ENCODE data around the gene GJA1. TPM values are rescaled to one million over a fixed set of nuclear protein-coding genes. Genes with fewer than 3 reads are reported as not detected.
"Not testable (repeated sequence)": the region's sequence is repeated elsewhere in the genome, so short reads cannot be mapped to it uniquely, and the experiment has no call there.

GJA1 gene
- total RNA-seq, 1 donor from 2014 or later = not detected

DNA sequence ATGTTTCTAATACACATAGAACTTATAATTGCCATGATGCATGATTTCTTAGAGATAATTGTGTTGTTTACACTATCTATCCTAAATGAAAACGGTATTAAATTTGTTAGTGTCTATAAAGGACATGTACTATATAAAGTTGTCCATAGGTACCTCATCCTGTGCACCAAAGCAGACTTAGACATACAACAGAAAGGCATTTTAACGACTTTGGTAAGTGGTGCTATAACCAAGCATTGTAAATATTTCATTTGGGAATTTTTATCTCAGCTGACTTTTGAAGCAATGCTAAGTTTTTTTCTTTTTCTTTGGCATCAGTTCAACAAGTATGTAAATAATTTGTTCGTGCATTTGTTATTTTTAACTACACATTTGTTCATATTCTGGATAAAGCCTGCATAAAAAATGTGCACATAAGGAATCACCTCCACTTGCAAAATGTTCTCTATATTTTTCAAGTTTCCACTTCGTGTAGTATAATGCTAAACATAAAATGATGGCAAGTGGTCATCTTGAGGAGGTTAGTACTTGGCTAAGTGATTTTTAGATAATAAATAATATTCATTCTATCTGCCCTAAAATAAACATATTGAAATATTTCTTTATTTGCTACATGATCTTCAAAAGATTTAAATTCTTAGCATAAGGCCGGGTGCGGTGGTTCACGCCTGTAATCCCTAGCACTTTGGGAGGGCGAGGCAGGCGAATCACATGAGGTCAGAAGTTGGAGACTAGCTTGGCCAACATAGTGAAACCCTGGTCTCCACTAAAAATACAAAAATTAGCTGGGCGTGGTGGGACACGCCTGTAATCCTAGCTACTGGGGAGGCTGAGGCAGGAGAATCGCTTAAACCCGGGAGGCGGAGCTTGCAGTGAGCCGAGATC lies 6.3 kb upstream of the GJA1 start:
- intact Hi-C loops (cut with micrococcal nuclease) = no loop called here
- no peak overlapping the region for H3K27ac Mint-ChIP-seq
- H3K36me3 Mint-ChIP-seq (ENCODE audit: low read depth) = no peaks in the 10 kb centered on the region
- H3K27me3 Mint-ChIP-seq = no peaks in the 10 kb centered on the region
- no peak overlapping the region for H3K4me3 Mint-ChIP-seq
- no peaks in the 10 kb centered on the region for H3K9me3 Mint-ChIP-seq
- DNase-seq = peak; percentile 11
- H3K4me1 Mint-ChIP-seq = no peaks in the 10 kb centered on the region

DNA sequence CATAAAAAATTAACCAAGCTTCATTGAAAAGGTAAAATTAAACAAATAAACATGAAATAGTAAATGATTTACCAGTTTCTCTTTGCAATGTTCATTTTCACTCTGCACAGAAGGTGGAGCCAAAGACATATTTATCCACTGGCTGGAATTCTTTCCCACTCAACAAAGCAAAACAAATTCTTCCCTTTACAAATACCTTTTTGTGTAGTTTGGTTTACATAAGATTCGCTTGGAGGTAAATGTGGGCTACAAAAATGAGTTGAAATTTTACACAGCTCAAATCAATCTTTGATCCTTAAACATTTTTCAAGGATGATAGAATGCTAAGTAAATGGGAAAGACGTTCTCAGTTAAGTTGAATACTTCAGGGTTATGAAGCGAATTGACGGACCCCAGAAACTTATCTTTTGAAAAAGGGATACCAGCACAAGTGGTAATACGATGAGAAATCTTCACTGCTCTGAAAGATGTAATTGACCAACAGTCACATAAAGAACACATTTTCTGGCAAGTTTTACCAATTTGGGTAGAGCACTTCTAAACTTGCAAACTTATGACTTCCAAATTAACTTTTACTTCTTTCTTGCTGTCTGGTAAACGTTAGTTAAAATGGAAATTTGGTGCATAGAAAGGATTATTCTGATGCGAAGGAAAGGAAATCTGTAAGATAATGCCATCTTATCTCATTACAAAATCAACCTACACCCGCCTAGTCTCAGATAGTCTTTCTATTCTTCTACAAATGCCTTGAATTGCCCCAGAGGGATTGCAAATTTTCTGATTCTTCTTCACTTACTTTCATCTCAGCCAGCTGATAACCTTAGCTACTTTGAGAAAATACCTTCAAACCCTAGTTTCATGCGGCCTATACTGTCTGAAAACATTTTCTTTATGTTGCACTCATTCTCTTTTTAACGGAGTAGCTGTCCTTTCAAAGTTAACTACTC lies 4.7 kb upstream of the GJA1 start:
- no peak overlapping the region for H3K27ac Mint-ChIP-seq
- no peak overlapping the region for H3K4me3 Mint-ChIP-seq
- peaks cover 8% of the 10 kb centered on the region for H3K27me3 Mint-ChIP-seq
- H3K9me3 Mint-ChIP-seq = no peaks in the 10 kb centered on the region
- no peaks in the 10 kb centered on the region for H3K36me3 Mint-ChIP-seq (ENCODE audit: low read depth)
- no peaks in the 10 kb centered on the region for H3K4me1 Mint-ChIP-seq
- intact Hi-C loops (cut with micrococcal nuclease) = loop anchor here (2.0 kb wide), 1 partner anchor 418 kb away; no protein-coding TSS in a partner anchor
- DNase-seq = peak; percentile 29

DNA sequence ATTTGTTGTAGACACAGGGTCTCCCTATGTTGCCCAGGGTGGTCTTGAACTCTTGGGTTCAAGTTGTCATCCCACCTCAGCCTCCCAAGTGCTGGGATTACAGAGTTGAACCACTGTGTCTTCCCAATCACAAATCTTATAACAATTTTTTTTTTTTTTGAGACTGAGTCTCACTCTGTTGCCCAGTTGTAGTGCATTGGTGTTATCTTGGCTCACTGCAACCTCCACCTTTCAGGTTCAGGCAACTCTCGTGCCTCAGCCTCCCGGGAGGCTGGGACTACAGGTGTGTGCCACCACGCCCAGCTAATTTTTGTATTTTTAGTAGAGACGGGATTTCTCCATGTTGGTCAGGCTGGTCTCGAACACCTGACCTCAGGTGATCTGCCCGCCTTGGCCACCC lies 3.7 kb upstream of the GJA1 start:
- not testable (repeated sequence) for H3K36me3 Mint-ChIP-seq (ENCODE audit: low read depth); H3K27ac Mint-ChIP-seq; H3K4me1 Mint-ChIP-seq; H3K9me3 Mint-ChIP-seq; DNase-seq; H3K4me3 Mint-ChIP-seq
- intact Hi-C loops (cut with micrococcal nuclease) = loop anchor here (2.0 kb wide), 1 partner anchor 417 kb away; no protein-coding TSS in a partner anchor
- peaks cover 13% of the 10 kb centered on the region for H3K27me3 Mint-ChIP-seq

DNA sequence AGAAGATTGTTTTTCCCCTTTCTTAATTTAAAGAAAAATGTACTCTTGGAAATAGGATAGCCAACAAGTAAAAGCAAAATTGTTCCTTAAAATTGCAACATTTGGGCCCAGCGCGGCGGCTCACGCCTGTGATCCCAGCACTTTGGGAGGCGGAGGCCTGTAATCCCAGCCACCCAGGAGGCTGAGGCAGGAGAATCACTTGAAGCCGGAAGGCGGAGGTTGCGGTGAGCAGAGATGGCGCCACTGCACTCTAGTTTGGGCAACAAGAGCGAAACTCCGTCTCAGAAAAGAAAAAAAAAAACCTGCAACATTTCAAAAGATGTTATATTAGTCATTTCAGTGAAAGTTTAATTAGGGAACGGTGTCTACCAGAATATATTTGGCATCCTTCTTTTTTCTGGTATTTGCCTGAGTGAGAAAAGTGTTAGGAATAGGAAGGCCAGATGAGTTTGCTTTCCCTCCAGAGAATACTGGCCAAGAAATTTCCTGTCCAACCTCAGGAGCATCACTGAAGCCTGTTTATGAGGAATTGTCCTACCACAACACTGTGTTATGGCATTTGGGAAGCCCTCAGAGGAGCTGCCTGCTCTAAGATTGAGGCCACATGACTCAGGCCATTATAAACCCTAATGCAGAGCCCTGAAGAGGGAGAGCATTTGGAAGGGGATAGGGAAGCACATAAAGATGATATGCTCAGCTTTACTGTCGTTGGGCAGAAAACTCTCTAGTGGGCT lies 1.2 kb upstream of the GJA1 start:
- H3K4me3 Mint-ChIP-seq = no peak overlapping the region
- DNase-seq = no peak
- H3K27ac Mint-ChIP-seq = no peak overlapping the region
- H3K9me3 Mint-ChIP-seq = no peaks in the 10 kb centered on the region
- H3K4me1 Mint-ChIP-seq = peaks cover 10% of the 10 kb centered on the region
- no peaks in the 10 kb centered on the region for H3K36me3 Mint-ChIP-seq (ENCODE audit: low read depth)
- H3K27me3 Mint-ChIP-seq = peaks cover 31% of the 10 kb centered on the region
- intact Hi-C loops (cut with micrococcal nuclease) = no loop called here

DNA sequence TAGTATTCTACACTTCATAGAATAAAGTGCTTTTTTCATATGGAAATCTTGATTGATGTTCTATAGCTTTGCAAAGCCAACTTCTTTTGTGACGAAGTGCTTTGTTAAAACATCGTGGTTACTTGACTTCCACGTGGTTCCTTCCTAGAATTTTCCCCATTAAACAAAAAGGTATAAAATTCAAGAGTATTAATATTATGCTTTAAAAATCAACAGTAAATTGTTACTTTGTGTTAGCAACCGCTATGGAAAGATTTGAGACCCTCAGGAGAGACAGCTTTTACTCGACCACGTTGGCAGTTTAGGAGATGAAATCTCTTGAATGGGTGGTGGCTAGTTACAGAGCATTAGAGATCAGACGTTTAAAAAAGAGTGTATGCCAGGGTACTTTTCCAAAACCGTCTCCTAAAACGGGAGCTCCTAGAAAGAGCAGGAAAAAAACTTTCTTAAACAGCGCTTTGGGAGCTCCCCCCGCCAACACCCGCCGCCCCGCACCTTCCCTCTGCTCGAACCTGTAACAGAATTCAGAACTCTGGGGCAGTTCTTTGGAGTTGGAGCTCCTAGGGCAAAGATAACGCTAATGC lies 920 bp downstream of the GJA1 start:
- intact Hi-C loops (cut with micrococcal nuclease) = loop anchor here (5.0 kb wide), 1 partner anchor 596 kb away; no protein-coding TSS in a partner anchor
- peak overlapping the region; percentile 80 for H3K4me3 Mint-ChIP-seq
- H3K27ac Mint-ChIP-seq = no peak overlapping the region
- H3K36me3 Mint-ChIP-seq (ENCODE audit: low read depth) = no peaks in the 10 kb centered on the region
- peaks cover 34% of the 10 kb centered on the region for H3K27me3 Mint-ChIP-seq
- no peak for DNase-seq
- peaks cover 10% of the 10 kb centered on the region for H3K4me1 Mint-ChIP-seq
- H3K9me3 Mint-ChIP-seq = no peaks in the 10 kb centered on the region

DNA sequence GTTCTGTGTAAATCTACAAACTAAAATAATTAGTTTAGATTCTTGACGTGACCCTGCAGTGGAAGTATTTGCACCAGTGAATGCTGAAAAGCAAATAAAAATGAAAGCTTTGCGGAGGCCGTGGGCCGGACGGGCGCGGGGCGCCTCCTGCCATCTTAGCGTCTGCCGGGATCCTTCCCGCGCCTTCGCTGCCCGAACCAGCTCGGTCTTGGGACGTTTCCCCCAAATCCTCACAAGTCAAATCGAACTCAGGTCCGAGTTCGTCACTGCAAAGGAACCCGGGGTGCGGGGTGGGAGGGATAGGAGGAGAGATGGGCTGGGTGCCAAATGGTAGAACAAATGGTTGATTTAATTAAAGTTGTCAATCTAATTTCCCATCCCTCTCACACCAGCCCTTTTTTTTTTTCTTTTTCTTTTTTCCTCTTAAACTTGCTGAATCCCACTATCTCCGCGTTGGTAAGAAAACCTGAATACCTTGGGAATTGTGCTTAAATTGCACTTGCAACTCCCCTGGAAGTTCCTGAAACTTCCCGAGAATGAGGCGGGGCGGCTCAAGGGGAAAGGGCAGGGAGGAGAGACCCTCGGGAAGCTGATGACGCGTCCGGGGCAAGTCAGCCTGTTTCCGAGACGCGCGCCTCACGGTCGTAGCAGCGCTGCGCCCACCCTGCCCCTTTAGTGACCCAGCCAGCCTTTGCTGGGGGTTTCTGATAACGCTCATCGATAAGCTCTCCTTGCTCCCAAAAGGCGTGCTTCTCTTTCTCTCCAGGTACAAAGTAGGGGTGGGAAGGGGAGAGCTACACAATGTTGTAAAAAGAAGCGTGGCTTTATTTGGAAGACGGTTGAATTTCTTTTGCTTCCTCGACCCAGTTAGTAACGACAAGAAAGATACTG lies 1.8 kb downstream of the GJA1 start:
- no peaks in the 10 kb centered on the region for H3K9me3 Mint-ChIP-seq
- H3K27ac Mint-ChIP-seq = no peak overlapping the region
- H3K36me3 Mint-ChIP-seq (ENCODE audit: low read depth) = no peaks in the 10 kb centered on the region
- DNase-seq = peak; percentile 68
- H3K4me3 Mint-ChIP-seq = peak overlapping the region; percentile 80
- intact Hi-C loops (cut with micrococcal nuclease) = loop anchor here (5.0 kb wide), 1 partner anchor 595 kb away; no protein-coding TSS in a partner anchor
- H3K4me1 Mint-ChIP-seq = peaks cover 10% of the 10 kb centered on the region
- peaks cover 34% of the 10 kb centered on the region for H3K27me3 Mint-ChIP-seq

DNA sequence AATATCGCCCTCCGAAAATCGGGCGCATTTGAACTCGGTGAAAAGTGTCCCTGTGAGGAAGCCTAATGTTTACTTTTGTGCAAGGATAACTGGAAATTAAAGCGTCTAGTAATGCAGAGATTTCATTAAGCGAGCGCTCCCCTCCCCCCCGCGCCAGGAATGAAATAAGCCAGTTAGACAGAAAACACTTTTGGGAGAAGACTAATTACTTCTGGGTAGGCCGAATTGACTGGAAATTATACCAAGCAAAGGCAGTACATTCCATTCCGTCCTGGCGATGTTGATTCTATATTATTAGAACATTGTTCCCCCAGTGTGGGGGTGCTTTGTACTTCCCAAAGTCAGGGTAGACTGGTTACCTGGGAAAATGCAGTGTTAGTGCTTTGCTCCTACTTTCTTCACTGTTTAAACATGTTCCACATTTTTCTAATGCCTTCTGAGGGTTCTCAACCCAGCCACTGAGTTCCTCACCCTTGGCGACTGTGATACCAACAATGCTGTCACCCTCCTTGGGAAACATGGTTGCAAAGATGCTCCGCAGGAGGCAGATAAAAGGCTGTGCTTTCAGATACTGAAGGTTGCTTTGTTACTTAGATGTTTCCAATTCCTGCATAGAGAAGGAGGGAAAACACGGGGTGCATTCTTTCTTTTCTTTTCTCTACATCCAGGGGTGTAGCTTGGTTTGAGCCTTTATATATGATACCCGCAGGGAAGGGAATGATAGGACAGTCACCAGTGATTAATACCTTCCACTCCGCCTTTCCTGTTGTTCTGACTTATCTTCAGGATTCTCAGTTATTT lies 2.6 kb downstream of the GJA1 start:
- Mint-ChIP-seq H3K4me3 (peak overlapping the region; percentile 80), H3K4me1 (peaks cover 10% of the 10 kb centered on the region), H3K27me3 (peaks cover 34% of the 10 kb centered on the region), H3K36me3 (ENCODE audit: low read depth) (no peaks in the 10 kb centered on the region), H3K9me3 (no peaks in the 10 kb centered on the region), H3K27ac (no peak overlapping the region)
- no peak for DNase-seq
- intact Hi-C loops (cut with micrococcal nuclease) = loop anchor here (5.0 kb wide), 1 partner anchor 594 kb away; no protein-coding TSS in a partner anchor

DNA sequence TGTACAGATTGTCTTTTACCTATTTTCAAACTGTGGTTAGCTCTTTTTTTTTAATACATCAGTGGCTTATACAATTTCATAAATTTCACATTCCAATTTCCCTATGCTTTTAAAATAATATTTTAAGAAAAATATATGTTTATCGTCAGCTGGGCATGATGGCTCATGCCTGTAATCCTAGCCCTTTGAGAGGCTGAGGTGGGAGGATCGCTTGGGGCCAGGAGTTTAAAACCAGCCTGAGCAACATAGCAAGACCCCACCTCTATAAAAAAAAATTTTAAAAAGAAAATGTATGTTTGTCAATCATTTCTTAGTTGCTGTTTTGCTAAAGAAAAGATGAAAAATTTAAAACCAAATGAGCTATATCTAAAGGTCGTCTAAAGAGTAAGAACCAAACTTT lies 3.4 kb downstream of the GJA1 start:
- no peaks in the 10 kb centered on the region for H3K9me3 Mint-ChIP-seq
- intact Hi-C loops (cut with micrococcal nuclease) = loop anchor here (5.0 kb wide), 1 partner anchor 593 kb away; no protein-coding TSS in a partner anchor
- peaks cover 34% of the 10 kb centered on the region for H3K27me3 Mint-ChIP-seq
- no peaks in the 10 kb centered on the region for H3K36me3 Mint-ChIP-seq (ENCODE audit: low read depth)
- no peak for DNase-seq
- peaks cover 10% of the 10 kb centered on the region for H3K4me1 Mint-ChIP-seq
- no peak overlapping the region for H3K4me3 Mint-ChIP-seq
- no peak overlapping the region for H3K27ac Mint-ChIP-seq

DNA sequence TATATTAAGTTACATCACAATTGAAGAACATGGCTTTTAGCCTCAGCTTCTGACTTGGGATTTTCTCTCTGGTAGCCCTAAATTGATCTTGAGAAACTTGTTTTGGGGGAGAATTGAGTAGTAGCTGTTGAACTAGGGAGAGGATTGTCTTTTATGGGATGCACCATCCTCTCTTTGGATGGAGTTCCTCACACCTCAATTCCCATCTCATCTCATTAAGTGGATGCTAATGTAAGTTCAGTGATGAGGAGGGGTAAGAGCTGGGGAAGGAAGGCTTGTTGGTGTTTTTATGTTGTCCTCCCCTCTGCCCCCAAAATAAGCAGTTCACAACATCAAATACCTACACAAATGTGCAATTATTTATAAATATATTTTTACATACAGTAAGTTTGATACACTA lies 4.0 kb downstream of the GJA1 start:
- no peak overlapping the region for H3K4me3 Mint-ChIP-seq
- H3K36me3 Mint-ChIP-seq (ENCODE audit: low read depth) = no peaks in the 10 kb centered on the region
- H3K9me3 Mint-ChIP-seq = no peaks in the 10 kb centered on the region
- peaks cover 36% of the 10 kb centered on the region for H3K27me3 Mint-ChIP-seq
- H3K4me1 Mint-ChIP-seq = peaks cover 10% of the 10 kb centered on the region
- intact Hi-C loops (cut with micrococcal nuclease) = loop anchor here (5.0 kb wide), 1 partner anchor 593 kb away; no protein-coding TSS in a partner anchor
- DNase-seq = no peak
- H3K27ac Mint-ChIP-seq = no peak overlapping the region

DNA sequence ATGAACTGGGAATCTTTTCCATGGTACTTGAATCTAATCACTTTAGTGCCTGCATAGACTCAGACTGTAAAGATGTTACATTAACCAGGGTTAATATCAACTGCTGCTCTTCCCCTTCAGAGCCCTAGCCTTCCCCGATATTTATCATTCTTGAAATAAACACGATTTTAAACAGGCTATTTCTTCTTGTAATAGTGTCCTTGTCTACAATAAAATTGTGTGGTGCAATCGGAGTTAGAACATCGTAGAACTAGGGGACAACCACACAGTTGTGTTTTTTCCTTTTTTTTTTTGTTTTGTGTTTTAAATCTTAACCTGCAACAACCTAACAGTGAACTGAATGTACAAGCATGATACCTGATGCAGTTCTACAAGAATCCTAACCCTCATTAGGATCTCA lies 4.5 kb downstream of the GJA1 start:
- Mint-ChIP-seq H3K27ac (no peak overlapping the region), H3K27me3 (peaks cover 33% of the 10 kb centered on the region), H3K9me3 (no peaks in the 10 kb centered on the region), H3K36me3 (ENCODE audit: low read depth) (no peaks in the 10 kb centered on the region), H3K4me3 (no peak overlapping the region), H3K4me1 (peaks cover 10% of the 10 kb centered on the region)
- intact Hi-C loops (cut with micrococcal nuclease) = loop anchor here (5.0 kb wide), 1 partner anchor 592 kb away; no protein-coding TSS in a partner anchor
- DNase-seq = no peak

DNA sequence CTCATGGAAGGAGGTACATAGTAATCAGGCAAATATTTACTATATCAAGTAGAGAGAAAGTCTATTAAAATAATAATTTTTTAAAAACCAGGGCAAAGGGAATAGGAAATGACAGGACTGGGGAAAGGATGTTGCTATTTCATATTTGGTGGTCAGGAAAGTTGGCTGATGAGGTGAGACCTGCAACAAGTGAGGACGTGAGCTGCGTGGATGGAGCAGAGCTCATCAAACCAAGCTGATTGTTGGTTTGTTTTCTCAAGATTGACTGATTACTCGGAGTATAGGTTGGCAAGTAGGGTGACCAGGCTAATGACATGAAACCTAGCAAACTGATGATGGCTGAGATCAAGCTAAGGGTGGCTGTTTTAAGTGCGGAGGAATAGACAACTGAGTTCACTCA lies 6.0 kb downstream of the GJA1 start:
- Mint-ChIP-seq H3K36me3 (ENCODE audit: low read depth) (no peaks in the 10 kb centered on the region), H3K27ac (no peak overlapping the region), H3K4me3 (no peak overlapping the region), H3K27me3 (peaks cover 25% of the 10 kb centered on the region), H3K4me1 (peaks cover 8% of the 10 kb centered on the region), H3K9me3 (no peaks in the 10 kb centered on the region)
- DNase-seq = no peak
- intact Hi-C loops (cut with micrococcal nuclease) = no loop called here

DNA sequence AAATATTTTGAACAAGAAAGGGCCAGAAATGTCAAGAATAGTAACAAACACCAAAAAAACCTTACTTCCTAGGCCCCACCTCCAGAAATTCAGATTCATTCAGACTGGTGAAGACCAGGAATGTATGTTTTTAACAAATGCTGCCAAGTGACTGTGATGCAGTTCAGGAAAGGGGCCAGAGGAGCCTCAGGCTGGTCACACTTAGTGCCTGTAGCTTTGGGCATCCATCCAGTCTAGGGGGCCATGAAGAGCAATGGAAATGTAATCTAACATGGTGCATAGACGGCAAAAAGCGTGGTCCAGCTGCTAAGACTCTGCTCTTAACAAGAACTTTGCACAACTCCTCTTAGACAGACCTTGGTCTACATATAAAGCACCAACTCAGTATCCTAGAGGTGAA lies 7.1 kb downstream of the GJA1 start:
- Mint-ChIP-seq H3K27me3 (peaks cover 15% of the 10 kb centered on the region), H3K9me3 (no peaks in the 10 kb centered on the region), H3K4me1 (peaks cover 2% of the 10 kb centered on the region), H3K36me3 (ENCODE audit: low read depth) (no peaks in the 10 kb centered on the region), H3K4me3 (no peak overlapping the region), H3K27ac (no peak overlapping the region)
- intact Hi-C loops (cut with micrococcal nuclease) = no loop called here
- DNase-seq = no peak
